ENCODE data around the gene ADGRG3. TPM values are rescaled to one million over a fixed set of nuclear protein-coding genes. Genes with fewer than 3 reads are reported as not detected.

The ADGRG3 gene
- total and polyA plus RNA-seq, 4 donors = 0.06 to 3.6 (median 0.26) TPM

- Histone ChIP-seq H3K27me3 (ENCODE audit: control insufficient read depth, insufficient read depth, low read length) (no peaks in the 10 kb centered on the region), H3K36me3 (ENCODE audit: control insufficient read depth, insufficient read depth, low read length) (peaks cover 99% of the 10 kb centered on the region), H3K4me3 (ENCODE audit: low read depth, low read length) (no peak overlapping the region), H3K4me1 (ENCODE audit: control insufficient read depth, insufficient read depth, low read length) (peaks cover 41% of the 10 kb centered on the region), H3K27ac (ENCODE audit: low read depth, low read length) (no peak overlapping the region), H3K9me3 (ENCODE audit: control insufficient read depth, insufficient read depth, low read length) (no peaks in the 10 kb centered on the region)
- 79% methylated on average over 13 of the region's 23 CpGs for WGBS (ENCODE audit: insufficient coverage)
- DNase-seq (ENCODE audit: low read depth in 4 of 6, low spot score in 6 of 6) = no peak
Observed at GRCh38 chr16:57652695-57653471, 15.2 kb upstream of the ADGRG3 start.

- H3K4me3 ChIP-seq (ENCODE audit: low read depth, low read length) = no peak overlapping the region
- peaks cover 99% of the 10 kb centered on the region for H3K36me3 ChIP-seq (ENCODE audit: control insufficient read depth, insufficient read depth, low read length)
- H3K4me1 ChIP-seq (ENCODE audit: control insufficient read depth, insufficient read depth, low read length) = peaks cover 30% of the 10 kb centered on the region
- no peak overlapping the region for H3K27ac ChIP-seq (ENCODE audit: low read depth, low read length)
- H3K27me3 ChIP-seq (ENCODE audit: control insufficient read depth, insufficient read depth, low read length) = no peaks in the 10 kb centered on the region
- WGBS (ENCODE audit: insufficient coverage) = 45% methylated on average over 16 of the region's 16 CpGs
- DNase-seq (ENCODE audit: low read depth in 4 of 6, low spot score in 6 of 6) = no peak
- no peaks in the 10 kb centered on the region for H3K9me3 ChIP-seq (ENCODE audit: control insufficient read depth, insufficient read depth, low read length)
Observed at GRCh38 chr16:57653936-57654335, 14.2 kb upstream of the ADGRG3 start.

GRCh38 chr16:57656342-57656955 lies 11.7 kb upstream of the ADGRG3 start:
- H3K4me1 ChIP-seq (ENCODE audit: control insufficient read depth, insufficient read depth, low read length) = peaks cover 21% of the 10 kb centered on the region
- 92% methylated on average over 9 of the region's 11 CpGs for WGBS (ENCODE audit: insufficient coverage)
- H3K4me3 ChIP-seq (ENCODE audit: low read depth, low read length) = no peak overlapping the region
- H3K27ac ChIP-seq (ENCODE audit: low read depth, low read length) = no peak overlapping the region
- H3K27me3 ChIP-seq (ENCODE audit: control insufficient read depth, insufficient read depth, low read length) = no peaks in the 10 kb centered on the region
- peaks cover 99% of the 10 kb centered on the region for H3K36me3 ChIP-seq (ENCODE audit: control insufficient read depth, insufficient read depth, low read length)
- no peaks in the 10 kb centered on the region for H3K9me3 ChIP-seq (ENCODE audit: control insufficient read depth, insufficient read depth, low read length)
- DNase-seq (ENCODE audit: low read depth in 4 of 6, low spot score in 6 of 6) = no peak

- no peaks in the 10 kb centered on the region for H3K27me3 ChIP-seq (ENCODE audit: control insufficient read depth, insufficient read depth, low read length)
- H3K4me3 ChIP-seq (ENCODE audit: low read depth, low read length) = no peak overlapping the region
- DNase-seq (ENCODE audit: low read depth in 4 of 6, low spot score in 6 of 6) = no peak
- H3K27ac ChIP-seq (ENCODE audit: low read depth, low read length) = no peak overlapping the region
- 92% methylated on average over 4 of the region's 13 CpGs for WGBS (ENCODE audit: insufficient coverage)
- peaks cover 99% of the 10 kb centered on the region for H3K36me3 ChIP-seq (ENCODE audit: control insufficient read depth, insufficient read depth, low read length)
- peaks cover 17% of the 10 kb centered on the region for H3K4me1 ChIP-seq (ENCODE audit: control insufficient read depth, insufficient read depth, low read length)
- no peaks in the 10 kb centered on the region for H3K9me3 ChIP-seq (ENCODE audit: control insufficient read depth, insufficient read depth, low read length)
Observed at GRCh38 chr16:57657228-57657627, 10.9 kb upstream of the ADGRG3 start.

GRCh38 chr16:57658130-57658877 lies 9.8 kb upstream of the ADGRG3 start:
- DNase-seq (ENCODE audit: low read depth in 4 of 6, low spot score in 6 of 6) = no peak
- no peaks in the 10 kb centered on the region for H3K27me3 ChIP-seq (ENCODE audit: control insufficient read depth, insufficient read depth, low read length)
- WGBS (ENCODE audit: insufficient coverage) = 88% methylated on average over 5 of the region's 10 CpGs
- no peaks in the 10 kb centered on the region for H3K9me3 ChIP-seq (ENCODE audit: control insufficient read depth, insufficient read depth, low read length)
- no peak overlapping the region for H3K4me3 ChIP-seq (ENCODE audit: low read depth, low read length)
- H3K4me1 ChIP-seq (ENCODE audit: control insufficient read depth, insufficient read depth, low read length) = peaks cover 9% of the 10 kb centered on the region
- no peak overlapping the region for H3K27ac ChIP-seq (ENCODE audit: low read depth, low read length)
- H3K36me3 ChIP-seq (ENCODE audit: control insufficient read depth, insufficient read depth, low read length) = peaks cover 99% of the 10 kb centered on the region

- 74% methylated on average over 18 of the region's 19 CpGs for WGBS (ENCODE audit: insufficient coverage)
- Histone ChIP-seq H3K9me3 (ENCODE audit: control insufficient read depth, insufficient read depth, low read length) (no peaks in the 10 kb centered on the region), H3K27me3 (ENCODE audit: control insufficient read depth, insufficient read depth, low read length) (no peaks in the 10 kb centered on the region), H3K36me3 (ENCODE audit: control insufficient read depth, insufficient read depth, low read length) (peaks cover 99% of the 10 kb centered on the region), H3K4me3 (ENCODE audit: low read depth, low read length) (no peak overlapping the region), H3K4me1 (ENCODE audit: control insufficient read depth, insufficient read depth, low read length) (peaks cover 1% of the 10 kb centered on the region), H3K27ac (ENCODE audit: low read depth, low read length) (no peak overlapping the region)
- DNase-seq (ENCODE audit: low read depth in 4 of 6, low spot score in 6 of 6) = no peak
Observed at GRCh38 chr16:57658878-57659674, 9.0 kb upstream of the ADGRG3 start.

- Histone ChIP-seq H3K36me3 (ENCODE audit: control insufficient read depth, insufficient read depth, low read length) (peaks cover 99% of the 10 kb centered on the region), H3K4me3 (ENCODE audit: low read depth, low read length) (no peak overlapping the region), H3K4me1 (ENCODE audit: control insufficient read depth, insufficient read depth, low read length) (peaks cover 4% of the 10 kb centered on the region), H3K27me3 (ENCODE audit: control insufficient read depth, insufficient read depth, low read length) (no peaks in the 10 kb centered on the region), H3K27ac (ENCODE audit: low read depth, low read length) (no peak overlapping the region), H3K9me3 (ENCODE audit: control insufficient read depth, insufficient read depth, low read length) (no peaks in the 10 kb centered on the region)
- no peak for DNase-seq (ENCODE audit: low read depth in 4 of 6, low spot score in 6 of 6)
- WGBS (ENCODE audit: insufficient coverage) = 90% methylated on average over 8 of the region's 11 CpGs
Observed at GRCh38 chr16:57660715-57661463, 7.2 kb upstream of the ADGRG3 start.

- no peaks in the 10 kb centered on the region for H3K9me3 ChIP-seq (ENCODE audit: control insufficient read depth, insufficient read depth, low read length)
- no peaks in the 10 kb centered on the region for H3K27me3 ChIP-seq (ENCODE audit: control insufficient read depth, insufficient read depth, low read length)
- H3K36me3 ChIP-seq (ENCODE audit: control insufficient read depth, insufficient read depth, low read length) = peaks cover 99% of the 10 kb centered on the region
- no peak overlapping the region for H3K27ac ChIP-seq (ENCODE audit: low read depth, low read length)
- H3K4me3 ChIP-seq (ENCODE audit: low read depth, low read length) = no peak overlapping the region
- WGBS (ENCODE audit: insufficient coverage) = 78% methylated on average over 7 of the region's 7 CpGs
- peaks cover 4% of the 10 kb centered on the region for H3K4me1 ChIP-seq (ENCODE audit: control insufficient read depth, insufficient read depth, low read length)
- DNase-seq (ENCODE audit: low read depth in 4 of 6, low spot score in 6 of 6) = no peak
Observed at GRCh38 chr16:57661510-57661909, 6.6 kb upstream of the ADGRG3 start.

Measured in spinal cord (tissue), 10 donors.